ENCODE measurements around the gene AMHR2.

AMHR2 gene

GRCh38 chr12:53380104-53380793, 43.4 kb upstream of the AMHR2 start, which contains the start of gene SP1 (continued):
- peak; percentile 94 for TF ChIP-seq PATZ1 (tag by site-specific recombination; IDR thresholded peaks at IDR 0.05)
- TF ChIP-seq ZNF843 (tag by site-specific recombination; IDR thresholded peaks at IDR 0.05): no peak
- no peak for TF ChIP-seq WT1 (tag by site-specific recombination; IDR thresholded peaks at IDR 0.05)
- TF ChIP-seq ZNF37A (tag by site-specific recombination; IDR thresholded peaks at IDR 0.05): no peak
- no peak for TF ChIP-seq SCRT2 (tag by site-specific recombination; IDR thresholded peaks at IDR 0.05)
- TF ChIP-seq ELK4 (IDR thresholded peaks at IDR 0.05; ENCODE audit: borderline replicate concordance, low read depth, low read length): no peak
- no peak for TF ChIP-seq ZBTB7A (tag by site-specific recombination; IDR thresholded peaks at IDR 0.05; ENCODE audit: low read depth)
- TF ChIP-seq PRDM10 (tag by site-specific recombination; IDR thresholded peaks at IDR 0.05): peak; percentile 80
- TF ChIP-seq ZNF274 (IDR thresholded peaks at IDR 0.05; ENCODE audit: low read length): no peak
- no peak for TF ChIP-seq ZNF274 (tag by site-specific recombination; IDR thresholded peaks at IDR 0.05; ENCODE audit: borderline replicate concordance)
- no peak for TF ChIP-seq KLF9 (tag by site-specific recombination; IDR thresholded peaks at IDR 0.05; ENCODE audit: low read depth)
- TF ChIP-seq KLF1 (tag by site-specific recombination; IDR thresholded peaks at IDR 0.05): no peak
- TF ChIP-seq KLF17 (tag by site-specific recombination; IDR thresholded peaks at IDR 0.05): 0 out of 2 replicates have a peak, but pooled peaks have one; percentile 43
- no peak for TF ChIP-seq ZNF112 (tag by site-specific recombination; IDR thresholded peaks at IDR 0.05)
- no peak for TF ChIP-seq ZSCAN16 (tag by site-specific recombination; IDR thresholded peaks at IDR 0.05)
- no peak for TF ChIP-seq ZNF138 (tag by site-specific recombination; IDR thresholded peaks at IDR 0.05; ENCODE audit: borderline replicate concordance)
- no peak for TF ChIP-seq KLF7 (tag by site-specific recombination; IDR thresholded peaks at IDR 0.05; ENCODE audit: borderline replicate concordance)
- TF ChIP-seq ZNF561 (tag by site-specific recombination; IDR thresholded peaks at IDR 0.05; ENCODE audit: borderline replicate concordance): peak; percentile 49; the same call in 1 of the 2 replicates
- TF ChIP-seq ZBTB17 (tag by site-specific recombination; IDR thresholded peaks at IDR 0.05): no peak
- no peak for TF ChIP-seq ZNF629 (tag by site-specific recombination; IDR thresholded peaks at IDR 0.05)
- TF ChIP-seq MZF1 (tag by site-specific recombination; IDR thresholded peaks at IDR 0.05; ENCODE audit: borderline replicate concordance): no peak
- TF ChIP-seq ZNF530 (tag by site-specific recombination; IDR thresholded peaks at IDR 0.05; ENCODE audit: low read depth): no peak
- no peak for TF ChIP-seq ZNF433 (tag by site-specific recombination; IDR thresholded peaks at IDR 0.05; ENCODE audit: low read depth)
- TF ChIP-seq ZNF596 (tag by site-specific recombination; IDR thresholded peaks at IDR 0.05): no peak
- no peak for TF ChIP-seq ZNF2 (tag by site-specific recombination; IDR thresholded peaks at IDR 0.05)
- no peak for TF ChIP-seq BCL11A (tag by site-specific recombination; IDR thresholded peaks at IDR 0.05; ENCODE audit: low read depth)
- no peak for TF ChIP-seq MEIS1 (CRISPR knock-in tag; IDR thresholded peaks at IDR 0.05; ENCODE audit: borderline replicate concordance)
- no peak for TF ChIP-seq HOXA7 (CRISPR knock-in tag; IDR thresholded peaks at IDR 0.05; ENCODE audit: borderline replicate concordance)
- no peak for TF ChIP-seq OVOL3 (tag by site-specific recombination; IDR thresholded peaks at IDR 0.05)
- TF ChIP-seq SCRT1 (tag by site-specific recombination; IDR thresholded peaks at IDR 0.05; ENCODE audit: borderline replicate concordance): no peak
- no peak for TF ChIP-seq ZNF175 (tag by site-specific recombination; IDR thresholded peaks at IDR 0.05)
- TF ChIP-seq ZNF132 (tag by site-specific recombination; IDR thresholded peaks at IDR 0.05; ENCODE audit: borderline replicate concordance): no peak
- TF ChIP-seq ZNF654 (tag by site-specific recombination; IDR thresholded peaks at IDR 0.05; ENCODE audit: low read depth): no peak
- no peak for TF ChIP-seq BCL11B (tag by site-specific recombination; IDR thresholded peaks at IDR 0.05; ENCODE audit: low read depth)
- TF ChIP-seq ZNF239 (tag by site-specific recombination; IDR thresholded peaks at IDR 0.05): no peak

All from HEK293 (cell line).